Measurements from ENCODE around the gene GLIPR1.

- TF ChIP-seq CTCF (IDR thresholded peaks at IDR 0.05): no peak
- TF ChIP-seq POLR2A (IDR thresholded peaks at IDR 0.05): no peak
Measured at GRCh38 chr12:75550401-75551240, 70.1 kb downstream of the GLIPR1 start.

Measured in heart left ventricle (tissue), 13 donors.